IMR-90 (cell line): ENCODE results near the gene TPD52L2.

ENCODE experiments used
- BHLHE40 ChIP-seq: fragments of 150-350 bp; IDR thresholded peaks from 2 replicates; pipeline ENCODE4 v1.6.1; 2016; ENCODE audit warnings: mild to moderate bottlenecking, low read depth, low read length
- CEBPB ChIP-seq: IDR thresholded peaks from 2 replicates; pipeline ENCODE4 v1.6.1; 2012; ENCODE audit warnings: low read depth, low read length, improper control_type of control experiment
- CTCF ChIP-seq: conservative IDR thresholded peaks from 2 replicates; pipeline ENCODE4 v1.5.1; 2012; ENCODE audit warnings: mild to moderate bottlenecking, low read depth, low read length, improper control_type of control experiment
- FOS ChIP-seq: fragments of 150-350 bp; IDR thresholded peaks from 2 replicates; pipeline ENCODE4 v1.6.1; 2016; ENCODE audit warnings: low read depth, low read length
- MAFK ChIP-seq: IDR thresholded peaks from 2 replicates; pipeline ENCODE4 v1.6.1; 2012; ENCODE audit warnings: low read depth, low read length, improper control_type of control experiment
- MXI1 ChIP-seq: IDR thresholded peaks from 2 replicates; pipeline ENCODE4 v1.6.1; 2012; ENCODE audit warnings: low read depth, mild to moderate bottlenecking, low read length, moderate library complexity, borderline replicate concordance
- POLR2A ChIP-seq: IDR thresholded peaks from 2 replicates; pipeline ENCODE4 v1.6.1; 2012; ENCODE audit warnings: mild to moderate bottlenecking, low read depth, low read length
- RFX5 ChIP-seq: IDR thresholded peaks from 2 replicates; pipeline ENCODE4 v1.8.0; 2012; ENCODE audit warnings: low read depth, mild to moderate bottlenecking, low read length, moderate library complexity
- USF2 ChIP-seq: fragments of 150-350 bp; IDR thresholded peaks from 2 replicates; pipeline ENCODE4 v1.6.1; 2017; ENCODE audit warnings: mild to moderate bottlenecking, antibody characterized with exemption, low read length, low read depth
- TF ChIP-seq, protein P1 (sequence below): fragments of 150-350 bp; IDR thresholded peaks from 2 replicates; pipeline ENCODE4 v1.6.1; 2016; ENCODE audit warnings: low read depth, mild to moderate bottlenecking, low read length, moderate library complexity, borderline replicate concordance

DNA sequence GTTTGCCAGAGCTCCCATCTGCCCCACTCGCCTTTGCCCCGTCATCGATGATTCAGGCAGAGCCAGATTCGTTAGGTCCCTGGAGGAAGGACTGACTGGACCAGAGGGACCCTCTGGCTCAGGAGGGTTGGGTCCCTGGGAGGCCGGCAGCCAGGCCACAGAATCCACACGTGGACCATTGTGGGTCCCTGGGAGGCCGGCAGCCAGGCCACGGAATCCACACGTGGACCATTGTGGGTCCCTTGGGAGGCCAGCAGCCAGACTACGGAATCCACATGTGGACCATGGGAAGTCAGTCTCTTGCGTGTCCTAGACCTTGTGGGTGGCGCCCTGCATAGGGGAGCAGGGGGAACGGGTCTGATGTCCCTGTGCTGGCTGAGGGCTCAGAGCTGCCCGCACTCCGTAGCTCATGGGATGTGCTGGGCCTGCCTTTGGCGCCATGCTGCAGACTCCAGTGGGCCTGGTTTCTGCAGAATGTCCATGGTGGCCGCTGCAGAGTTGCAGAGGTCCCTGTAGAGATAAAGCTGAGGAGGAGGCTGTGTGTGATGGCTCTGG is 67.6 kb downstream of the TPD52L2 start:
- no peak for TF ChIP-seq CTCF
- no peak for TF ChIP-seq FOS
- no peak for TF ChIP-seq POLR2A
- no peak for TF ChIP-seq BHLHE40
- TF ChIP-seq CEBPB = no peak
- no peak for TF ChIP-seq MXI1
- no peak for TF ChIP-seq USF2
- TF ChIP-seq, protein P1, sequence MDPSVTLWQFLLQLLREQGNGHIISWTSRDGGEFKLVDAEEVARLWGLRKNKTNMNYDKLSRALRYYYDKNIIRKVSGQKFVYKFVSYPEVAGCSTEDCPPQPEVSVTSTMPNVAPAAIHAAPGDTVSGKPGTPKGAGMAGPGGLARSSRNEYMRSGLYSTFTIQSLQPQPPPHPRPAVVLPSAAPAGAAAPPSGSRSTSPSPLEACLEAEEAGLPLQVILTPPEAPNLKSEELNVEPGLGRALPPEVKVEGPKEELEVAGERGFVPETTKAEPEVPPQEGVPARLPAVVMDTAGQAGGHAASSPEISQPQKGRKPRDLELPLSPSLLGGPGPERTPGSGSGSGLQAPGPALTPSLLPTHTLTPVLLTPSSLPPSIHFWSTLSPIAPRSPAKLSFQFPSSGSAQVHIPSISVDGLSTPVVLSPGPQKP = no peak
- no peak for TF ChIP-seq RFX5
- TF ChIP-seq MAFK = no peak
